Measurements from ENCODE around the gene GIMAP7.

DNA sequence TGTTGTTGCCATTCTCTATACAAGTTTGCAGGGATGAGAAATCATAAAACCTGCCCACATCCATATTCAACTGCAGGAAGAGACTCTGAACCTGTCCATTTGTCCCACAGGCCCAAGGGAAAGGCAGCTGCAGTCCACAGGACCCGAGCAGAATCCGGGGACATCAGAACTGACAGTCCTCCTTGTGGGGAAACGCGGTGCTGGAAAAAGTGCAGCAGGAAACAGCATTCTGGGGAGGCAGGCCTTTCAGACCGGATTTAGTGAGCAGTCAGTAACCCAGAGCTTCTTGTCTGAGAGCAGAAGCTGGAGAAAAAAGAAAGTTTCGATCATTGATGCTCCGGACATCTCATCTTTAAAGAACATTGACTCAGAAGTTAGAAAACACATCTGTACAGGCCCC, 40.8 kb upstream of the GIMAP7 start:
- TF ChIP-seq, protein P1, sequence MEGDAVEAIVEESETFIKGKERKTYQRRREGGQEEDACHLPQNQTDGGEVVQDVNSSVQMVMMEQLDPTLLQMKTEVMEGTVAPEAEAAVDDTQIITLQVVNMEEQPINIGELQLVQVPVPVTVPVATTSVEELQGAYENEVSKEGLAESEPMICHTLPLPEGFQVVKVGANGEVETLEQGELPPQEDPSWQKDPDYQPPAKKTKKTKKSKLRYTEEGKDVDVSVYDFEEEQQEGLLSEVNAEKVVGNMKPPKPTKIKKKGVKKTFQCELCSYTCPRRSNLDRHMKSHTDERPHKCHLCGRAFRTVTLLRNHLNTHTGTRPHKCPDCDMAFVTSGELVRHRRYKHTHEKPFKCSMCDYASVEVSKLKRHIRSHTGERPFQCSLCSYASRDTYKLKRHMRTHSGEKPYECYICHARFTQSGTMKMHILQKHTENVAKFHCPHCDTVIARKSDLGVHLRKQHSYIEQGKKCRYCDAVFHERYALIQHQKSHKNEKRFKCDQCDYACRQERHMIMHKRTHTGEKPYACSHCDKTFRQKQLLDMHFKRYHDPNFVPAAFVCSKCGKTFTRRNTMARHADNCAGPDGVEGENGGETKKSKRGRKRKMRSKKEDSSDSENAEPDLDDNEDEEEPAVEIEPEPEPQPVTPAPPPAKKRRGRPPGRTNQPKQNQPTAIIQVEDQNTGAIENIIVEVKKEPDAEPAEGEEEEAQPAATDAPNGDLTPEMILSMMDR (IDR thresholded peaks at IDR 0.05): no peak
- no peak for TF ChIP-seq POLR2A (IDR thresholded peaks at IDR 0.05)
